Cardiac fibroblast (primary cell): Measurements from ENCODE around the gene OR11G2.
"Not testable (repeated sequence)": the region's sequence is repeated elsewhere in the genome, so short reads cannot be mapped to it uniquely, and the experiment has no call there.

Source experiments
- DNase-seq, 2 donors: peaks; one replicate each; pipeline versions ENCODE4 v3.0.0 to v3.0.0-alpha.2; 2010; ENCODE audit warnings: low read depth in 2 of 2
- H3K4me3 ChIP-seq, 2 donors: replicated peaks in 1 of 2; 1 replicate in 1 of 2; 2 replicates in 1 of 2; pipeline ENCODE4 v1.5.1; 2011; ENCODE audit warnings: low read depth in 2 of 2, low read length in 2 of 2, mild to moderate bottlenecking in 2 of 2, moderate library complexity in 1 of 2
- CTCF ChIP-seq: IDR thresholded peaks from one replicate; pipeline ENCODE4 v1.5.1; 2011; ENCODE audit warnings: low read depth, mild to moderate bottlenecking, low read length, inconsistent platforms

The OR11G2 gene

GRCh38 chr14:20219033-20219432, 28.3 kb downstream of the OR11G2 start:
- no peak for TF ChIP-seq CTCF
- DNase-seq = peak in 1 of 2 donors; percentile 27
- no peak overlapping the region for H3K4me3 ChIP-seq

- DNase-seq = no peak
- TF ChIP-seq CTCF = no peak
- no peak within 1 kb of the TSS for H3K4me3 ChIP-seq
Observed at GRCh38 chr14:20223410-20223809, 32.7 kb downstream of the OR11G2 start, which contains the start of gene OR11H6. Gene OR11H6 (plus strand): TSS chr14:20223710. CDS start chr14:20223710, 0 bp downstream.

GRCh38 chr14:20228681-20229080, 38.0 kb downstream of the OR11G2 start, which contains the start of gene OR11H7:
Gene OR11H7 (plus strand): TSS chr14:20228981.
- no peak within 1 kb of the TSS for H3K4me3 ChIP-seq
- DNase-seq = no peak
- TF ChIP-seq CTCF = no peak

GRCh38 chr14:20235415-20235814, 44.7 kb downstream of the OR11G2 start:
- not testable (repeated sequence) for DNase-seq

GRCh38 chr14:20247646-20248246, 57.0 kb downstream of the OR11G2 start:
- peak in 1 of 2 donors; percentile 5 for DNase-seq
- H3K4me3 ChIP-seq = no peak overlapping the region
- no peak for TF ChIP-seq CTCF

More at GRCh38 chr14:20235415-20235814, 44.7 kb downstream of the OR11G2 start:
- H3K4me3 ChIP-seq = not testable (repeated sequence)
